Measurements from ENCODE around the gene C3. TPM values are rescaled to one million over a fixed set of nuclear protein-coding genes. Genes with fewer than 3 reads are reported as not detected.
"Not testable (repeated sequence)": the region's sequence is repeated elsewhere in the genome, so short reads cannot be mapped to it uniquely, and the experiment has no call there.

The C3 gene
- total RNA-seq, 1 donor from 2014 or later = 1,129 TPM

GRCh38 chr19:6648141-6648715 is 72.2 kb downstream of the C3 start:
- TF ChIP-seq CTCF (IDR thresholded peaks at IDR 0.05) = no peak
- Histone ChIP-seq H3K36me3 (no peaks in the 10 kb centered on the region), H3K9me3 (no peaks in the 10 kb centered on the region), H3K27ac (no peak overlapping the region), H3K27me3 (no peaks in the 10 kb centered on the region), H3K4me1 (no peaks in the 10 kb centered on the region), H3K4me3 (no peak overlapping the region)
- ATAC-seq = no peak
- intact Hi-C loops (cut with DNase I) = no loop called here
- DNase-seq = no peak

GRCh38 chr19:6644796-6645195 is 75.7 kb downstream of the C3 start:
- ATAC-seq = no peak

GRCh38 chr19:6640333-6640732 is 80.1 kb downstream of the C3 start:
- intact Hi-C loops (cut with DNase I); H3K36me3 ChIP-seq: not testable (repeated sequence)

More at GRCh38 chr19:6644796-6645195, 75.7 kb downstream of the C3 start:
- H3K27me3 ChIP-seq = no peaks in the 10 kb centered on the region
- H3K27ac ChIP-seq = no peak overlapping the region
- peaks cover 8% of the 10 kb centered on the region for H3K4me1 ChIP-seq
- H3K9me3 ChIP-seq = no peaks in the 10 kb centered on the region
- no peaks in the 10 kb centered on the region for H3K36me3 ChIP-seq
- TF ChIP-seq CTCF (IDR thresholded peaks at IDR 0.05) = no peak
- H3K4me3 ChIP-seq = no peak overlapping the region
- intact Hi-C loops (cut with DNase I) = no loop called here
- no peak for DNase-seq

GRCh38 chr19:6639439-6639838 is 81.0 kb downstream of the C3 start:
- TF ChIP-seq CTCF (IDR thresholded peaks at IDR 0.05) = no peak
- Histone ChIP-seq H3K9me3 (no peaks in the 10 kb centered on the region), H3K4me3 (no peak overlapping the region), H3K4me1 (peaks cover 8% of the 10 kb centered on the region), H3K36me3 (no peaks in the 10 kb centered on the region), H3K27me3 (no peaks in the 10 kb centered on the region), H3K27ac (no peak overlapping the region)
- peak; percentile 69 for ATAC-seq
- intact Hi-C loops (cut with DNase I) = no loop called here
- DNase-seq = no peak

More at GRCh38 chr19:6640333-6640732, 80.1 kb downstream of the C3 start:
- DNase-seq, H3K27me3 ChIP-seq, H3K4me3 ChIP-seq, H3K4me1 ChIP-seq, ATAC-seq, H3K27ac ChIP-seq, H3K9me3 ChIP-seq: not testable (repeated sequence)

GRCh38 chr19:6633456-6633813 is 87.0 kb downstream of the C3 start:
- ATAC-seq; H3K4me1 ChIP-seq; H3K27me3 ChIP-seq; DNase-seq; H3K27ac ChIP-seq; H3K9me3 ChIP-seq; H3K4me3 ChIP-seq; H3K36me3 ChIP-seq; intact Hi-C loops (cut with DNase I): not testable (repeated sequence)

- peak; percentile 65 for ATAC-seq
- H3K36me3 ChIP-seq; intact Hi-C loops (cut with DNase I); H3K27me3 ChIP-seq; H3K4me1 ChIP-seq; H3K4me3 ChIP-seq; H3K9me3 ChIP-seq; H3K27ac ChIP-seq: not testable (repeated sequence)
- peak; percentile 91 for DNase-seq
- TF ChIP-seq CTCF (IDR thresholded peaks at IDR 0.05) = peak; percentile 75
Measured at GRCh38 chr19:6632747-6633455, 87.5 kb downstream of the C3 start.
